K562 (cell line): ENCODE results near the gene BLVRA. TPM values are rescaled to one million over a fixed set of nuclear protein-coding genes. Genes with fewer than 3 reads are reported as not detected.

Experiments used
- ARID1B ChIP-seq: fragments of 450-650 bp; IDR thresholded peaks from 2 replicates; pipeline ENCODE4 v1.6.1; 2016; ENCODE audit warnings: antibody characterized with exemption, mild to moderate bottlenecking, inconsistent platforms
- ATF1 ChIP-seq, 2 experiments: fragments of 450-650 bp in 1 of 2; IDR thresholded peaks; 2 replicates each; pipeline ENCODE4 v1.6.1; 2016; ENCODE audit warnings: missing compliant biosample characterization in 1 of 2, missing genetic modification characterization in 1 of 2
- ATF7 ChIP-seq: fragments of 450-650 bp; IDR thresholded peaks from 2 replicates; pipeline ENCODE4 v1.7.1; 2014; ENCODE audit warnings: mild to moderate bottlenecking, moderate library complexity
- CAMTA2 ChIP-seq: fragments of 250-450 bp; sonication (Bioruptor Pico); conservative IDR thresholded peaks from 2 replicates; pipeline ENCODE4 v1.5.1; 2022
- CCAR2 ChIP-seq: fragments of 200-400 bp; formaldehyde crosslinking; IDR thresholded peaks from 2 replicates; pipeline ENCODE4 v1.6.1; 2017; ENCODE audit warnings: mild to moderate bottlenecking, low read depth, low read length
- CHAMP1 ChIP-seq: fragments of 450-650 bp; IDR thresholded peaks from 2 replicates; pipeline ENCODE4 v1.6.1; 2016; ENCODE audit warnings: mild to moderate bottlenecking
- EHMT2 ChIP-seq: fragments of 450-650 bp; IDR thresholded peaks from 2 replicates; pipeline ENCODE4 v1.6.1; 2018; ENCODE audit warnings: antibody characterized with exemption
- ELK3 ChIP-seq: fragments of 450-650 bp; formaldehyde crosslinking; IDR thresholded peaks from 2 replicates; pipeline ENCODE4 v1.4.0; 2020; ENCODE audit warnings: mild to moderate bottlenecking
- GATAD2A ChIP-seq: fragments of 450-650 bp; IDR thresholded peaks from 2 replicates; pipeline ENCODE4 v1.6.1; 2017
- JUN ChIP-seq, 2 experiments: sonication (generic) in 1 of 2; formaldehyde crosslinking in 1 of 2; IDR thresholded peaks; 2 replicates each; pipeline versions ENCODE4 v1.6.1 to v1.8.0; 2012 to 2022; ENCODE audit warnings: borderline replicate concordance in 2 of 2, mild to moderate bottlenecking in 2 of 2, improper control_type of control experiment in 1 of 2, low read depth in 1 of 2, low read length in 1 of 2, missing genetic modification reagents in 1 of 2
- KDM5B ChIP-seq: fragments of 200-600 bp; sonication (generic); IDR thresholded peaks from 2 replicates; pipeline ENCODE4 v1.6.1; 2012; ENCODE audit warnings: low read depth, mild to moderate bottlenecking, moderate library complexity, low read length, control low read depth, inconsistent platforms; ENCODE audit not compliant: insufficient replicate concordance
- KLF13 ChIP-seq: fragments of 450-650 bp; IDR thresholded peaks from 2 replicates; pipeline ENCODE4 v1.6.1; 2016; ENCODE audit warnings: missing genetic modification characterization, low read depth, mild to moderate bottlenecking, missing compliant biosample characterization, moderate library complexity, borderline replicate concordance
- OTX1 ChIP-seq: fragments of 450-650 bp; formaldehyde crosslinking; IDR thresholded peaks from 2 replicates; pipeline ENCODE4 v1.4.0; 2022; ENCODE audit warnings: mild to moderate bottlenecking
- PBX2 ChIP-seq, 2 experiments: IDR thresholded peaks in 1 of 2; conservative IDR thresholded peaks in 1 of 2; 2 replicates each; pipeline ENCODE4 v1.6.1; 2016; ENCODE audit warnings: low read depth in 2 of 2, mild to moderate bottlenecking in 1 of 2, missing compliant biosample characterization in 1 of 2, missing genetic modification characterization in 1 of 2, moderate library complexity in 1 of 2
- PKNOX1 ChIP-seq: fragments of 450-650 bp; IDR thresholded peaks from 2 replicates; pipeline ENCODE4 v1.6.1; 2016
- SRSF9 ChIP-seq: fragments of 200-400 bp; formaldehyde crosslinking; IDR thresholded peaks from 2 replicates; pipeline ENCODE4 v1.6.1; 2017; ENCODE audit warnings: low read depth, low read length, borderline replicate concordance
- TEAD1 ChIP-seq, 2 experiments: fragments of 450-650 bp in 1 of 2; sonication (generic) in 1 of 2; formaldehyde crosslinking; IDR thresholded peaks; 2 replicates each; pipeline versions ENCODE4 v1.4.0 to v1.8.0; 2020 to 2022; ENCODE audit warnings: mild to moderate bottlenecking in 2 of 2, missing genetic modification reagents in 1 of 2
- TRIM24 ChIP-seq, 2 experiments: fragments of 450-650 bp; IDR thresholded peaks; 2 replicates each; pipeline ENCODE4 v1.6.1; 2016
- ZNF668 ChIP-seq: fragments of 250-450 bp; sonication (Bioruptor Pico); IDR thresholded peaks from 2 replicates; pipeline ENCODE4 v1.8.0; 2022; ENCODE audit warnings: mild to moderate bottlenecking, inconsistent platforms
- polyA plus RNA-seq, 8 experiments: library from polyadenylated mRNA; depleted of rRNA in 4 of 8; stranded (reverse) in 5 of 8; unstranded in 3 of 8; fragments of >200 nt; fragmentation: Nextera tagmentation in 2 of 8; fragmentation: Illumina TruSeq in 1 of 8; extraction: Ambion mirVana in 2 of 8; extraction: Trizol in 1 of 8; gene quantifications; 2 replicates each; pipeline versions ENCODE4 v1.2.1 to v1.2.3, GENCODE V29; 2011 to 2014; ENCODE audit warnings: inconsistent platforms in 1 of 8, missing spikeins in 1 of 8
- total RNA-seq, 7 experiments: library from RNA; depleted of rRNA in 6 of 7; stranded (reverse); fragments of >200 nt in 6 of 7; fragmentation: Illumina TruSeq in 2 of 7; extraction: Trizol in 2 of 7; gene quantifications; 2 replicates each; pipeline versions ENCODE4 v1.2.1 to v1.2.3, GENCODE V29; 2011 to 2021; ENCODE audit warnings: low replicate concordance in 1 of 7

The BLVRA gene
- total and polyA plus RNA-seq, 9 of the 15 experiments (the other 6 are each of a cell fraction or from before 2014, with no cell fraction given): 48.5 to 147 (median 61.5) TPM

- peak; percentile 93 for TF ChIP-seq PKNOX1
- peak; percentile 89 for TF ChIP-seq ATF7
- no peak for TF ChIP-seq KDM5B
- no peak for TF ChIP-seq ZNF668
- TF ChIP-seq GATAD2A: 0 out of 2 replicates have a peak, but pooled peaks have one; percentile 40
- peak; percentile 71 to 75; a peak in 1 of 4 replicates for TF ChIP-seq TEAD1 (CRISPR knock-in tag; IDR thresholded peaks at IDR 0.05)
- TF ChIP-seq PBX2 (CRISPR knock-in tag; IDR thresholded peaks at IDR 0.05; ENCODE audit: low read depth): peak; percentile 62
- peak; percentile 71; the same call in 1 of the 2 replicates for TF ChIP-seq PBX2 (tag; conservative IDR thresholded peaks at IDR 0.05; ENCODE audit: low read depth)
- no peak for TF ChIP-seq OTX1 (CRISPR knock-in tag)
- TF ChIP-seq CAMTA2 (CRISPR knock-in tag): no peak
- no peak for TF ChIP-seq CCAR2
- peak; percentile 67; the same call in 1 of the 2 replicates for TF ChIP-seq ARID1B
- TF ChIP-seq ATF1 (CRISPR knock-in tag; IDR thresholded peaks at IDR 0.05): no peak
- peak; percentile 71 for TF ChIP-seq ATF1 (tag; IDR thresholded peaks at IDR 0.05)
- no peak for TF ChIP-seq ELK3 (CRISPR knock-in tag)
- TF ChIP-seq KLF13: no peak
- TF ChIP-seq TRIM24 (IDR thresholded peaks at IDR 0.05): no peak
- TF ChIP-seq JUN (IDR thresholded peaks at IDR 0.05; ENCODE audit: borderline replicate concordance, low read depth, low read length): peak; percentile 84
- TF ChIP-seq JUN (CRISPR knock-in tag; IDR thresholded peaks at IDR 0.05; ENCODE audit: borderline replicate concordance): no peak
- TF ChIP-seq CHAMP1: peak; percentile 63; the same call in 1 of the 2 replicates
- TF ChIP-seq EHMT2: no peak
- no peak for TF ChIP-seq SRSF9
These were observed 10.4 kb downstream of the BLVRA start (continued) for GRCh38 chr7:43768887-43769272.
